HL-60 (cell line): ENCODE measurements around the gene MTMR3.

ENCODE experiments used
- CTCF ChIP-seq: IDR thresholded peaks from one replicate; pipeline ENCODE4 v1.5.1; 2011; ENCODE audit warnings: low read length, control low read depth, inconsistent platforms; ENCODE audit not compliant: insufficient read depth
- POLR2AphosphoS5 ChIP-seq: IDR thresholded peaks from 2 replicates; pipeline ENCODE4 v1.6.1; 2012; ENCODE audit warnings: low read depth
- REST ChIP-seq: IDR thresholded peaks from 2 replicates; pipeline ENCODE4 v1.6.1; 2012; ENCODE audit warnings: low read depth; ENCODE audit not compliant: insufficient replicate concordance

- no peak for TF ChIP-seq CTCF
- TF ChIP-seq REST: no peak
- no peak for TF ChIP-seq POLR2AphosphoS5
Observed at GRCh38 chr22:29936186-29936585, 53.2 kb downstream of the MTMR3 start.
